ENCODE results near the gene PC. TPM values are rescaled to one million over a fixed set of nuclear protein-coding genes. Genes with fewer than 3 reads are reported as not detected.
A peak's percentile ranks its signal among the peaks of the same experiment; 100 is the strongest.

The PC gene
- total and polyA plus RNA-seq, 9 of the 15 experiments (the other 6 are each of a cell fraction or from before 2014, with no cell fraction given) = 0.94 to 38.0 (median 8.7) TPM

DNA sequence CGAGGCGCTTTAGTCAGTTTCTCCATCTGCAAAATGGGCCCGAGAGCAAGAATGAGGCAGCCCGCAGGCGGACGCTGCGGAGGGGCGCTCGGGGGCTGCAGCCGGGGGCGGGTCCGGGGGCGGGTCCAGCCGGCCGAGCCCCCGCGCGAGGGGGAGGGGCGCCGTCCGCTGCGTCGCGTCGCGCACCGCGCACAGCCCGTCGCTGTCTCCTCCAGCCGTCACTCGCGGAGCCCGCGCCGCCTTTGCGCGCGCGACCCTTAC, 282 bp downstream of the PC start:
- DNase-seq (ENCODE audit: extremely low read depth in 1 of 4, low spot score in 3 of 4) (peak in 3 of 4 experiments; percentile 82 to 90 (median 89)), ATAC-seq (peak; percentile 64), FAIRE-seq (no peak)
- peak overlapping the region; percentile 71; the same call in 2 of the 3 replicates for H3K27ac ChIP-seq (ENCODE audit: extremely low read depth, low read depth, low read length)
- no peaks in the 10 kb centered on the region for H3K9me3 ChIP-seq (replicated peaks; ENCODE audit: control insufficient read depth, insufficient read depth, low read depth, low read length)
- TF ChIP-seq ZNF146 (CRISPR knock-in tag; IDR thresholded peaks at IDR 0.05; ENCODE audit: unreplicated experiment) (no peak), ZBTB7A (IDR thresholded peaks at IDR 0.05; ENCODE audit: borderline replicate concordance, control insufficient read depth, low read depth, low read length) (peak; percentile 90), NCOA4 (IDR thresholded peaks at IDR 0.05; ENCODE audit: partially characterized antibody) (no peak), RBM34 (IDR thresholded peaks at IDR 0.05; ENCODE audit: borderline replicate concordance, insufficient read depth, low read length) (no peak), YBX1 (IDR thresholded peaks at IDR 0.05) (no peak), RBM25 (IDR thresholded peaks at IDR 0.05; ENCODE audit: low read depth, low read length, severe bottlenecking) (peak; percentile 53), ZNF212 (CRISPR knock-in tag; IDR thresholded peaks at IDR 0.05) (no peak), CREM (IDR thresholded peaks at IDR 0.05; ENCODE audit: low read depth) (no peak), PHF20 (IDR thresholded peaks at IDR 0.05; ENCODE audit: partially characterized antibody) (peak; percentile 46), RFX1 (IDR thresholded peaks at IDR 0.05) (no peak), PCBP1 (IDR thresholded peaks at IDR 0.05; ENCODE audit: low read depth, low read length, poor library complexity, severe bottlenecking) (peak; percentile 33), KLF13 (tag; IDR thresholded peaks at IDR 0.05; ENCODE audit: borderline replicate concordance, low read depth) (no peak), TRIM24 (IDR thresholded peaks at IDR 0.05) (no peak), HDAC1 (IDR thresholded peaks at IDR 0.05) (0 out of 4 replicates have a peak, but pooled peaks of 1 of the 2 experiments have one; percentile 13), ZNF23 (CRISPR knock-in tag; IDR thresholded peaks at IDR 0.05) (no peak), NCOA6 (IDR thresholded peaks at IDR 0.05) (no peak; the same call in 1 of the 2 replicates)
- TF ChIP-seq, protein P1, sequence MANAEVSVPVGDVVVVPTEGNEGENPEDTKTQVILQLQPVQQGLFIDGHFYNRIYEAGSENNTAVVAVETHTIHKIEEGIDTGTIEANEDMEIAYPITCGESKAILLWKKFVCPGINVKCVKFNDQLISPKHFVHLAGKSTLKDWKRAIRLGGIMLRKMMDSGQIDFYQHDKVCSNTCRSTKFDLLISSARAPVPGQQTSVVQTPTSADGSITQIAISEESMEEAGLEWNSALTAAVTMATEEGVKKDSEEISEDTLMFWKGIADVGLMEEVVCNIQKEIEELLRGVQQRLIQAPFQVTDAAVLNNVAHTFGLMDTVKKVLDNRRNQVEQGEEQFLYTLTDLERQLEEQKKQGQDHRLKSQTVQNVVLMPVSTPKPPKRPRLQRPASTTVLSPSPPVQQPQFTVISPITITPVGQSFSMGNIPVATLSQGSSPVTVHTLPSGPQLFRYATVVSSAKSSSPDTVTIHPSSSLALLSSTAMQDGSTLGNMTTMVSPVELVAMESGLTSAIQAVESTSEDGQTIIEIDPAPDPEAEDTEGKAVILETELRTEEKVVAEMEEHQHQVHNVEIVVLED (CRISPR knock-in tag; IDR thresholded peaks at IDR 0.05) = peak; percentile 86; the same call in 1 of the 2 replicates
- TF ChIP-seq, protein P2, sequence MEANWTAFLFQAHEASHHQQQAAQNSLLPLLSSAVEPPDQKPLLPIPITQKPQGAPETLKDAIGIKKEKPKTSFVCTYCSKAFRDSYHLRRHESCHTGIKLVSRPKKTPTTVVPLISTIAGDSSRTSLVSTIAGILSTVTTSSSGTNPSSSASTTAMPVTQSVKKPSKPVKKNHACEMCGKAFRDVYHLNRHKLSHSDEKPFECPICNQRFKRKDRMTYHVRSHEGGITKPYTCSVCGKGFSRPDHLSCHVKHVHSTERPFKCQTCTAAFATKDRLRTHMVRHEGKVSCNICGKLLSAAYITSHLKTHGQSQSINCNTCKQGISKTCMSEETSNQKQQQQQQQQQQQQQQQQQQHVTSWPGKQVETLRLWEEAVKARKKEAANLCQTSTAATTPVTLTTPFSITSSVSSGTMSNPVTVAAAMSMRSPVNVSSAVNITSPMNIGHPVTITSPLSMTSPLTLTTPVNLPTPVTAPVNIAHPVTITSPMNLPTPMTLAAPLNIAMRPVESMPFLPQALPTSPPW (CRISPR knock-in tag; IDR thresholded peaks at IDR 0.05) = peak; percentile 74; the same call in 1 of the 2 replicates
- TF ChIP-seq, protein P3, sequence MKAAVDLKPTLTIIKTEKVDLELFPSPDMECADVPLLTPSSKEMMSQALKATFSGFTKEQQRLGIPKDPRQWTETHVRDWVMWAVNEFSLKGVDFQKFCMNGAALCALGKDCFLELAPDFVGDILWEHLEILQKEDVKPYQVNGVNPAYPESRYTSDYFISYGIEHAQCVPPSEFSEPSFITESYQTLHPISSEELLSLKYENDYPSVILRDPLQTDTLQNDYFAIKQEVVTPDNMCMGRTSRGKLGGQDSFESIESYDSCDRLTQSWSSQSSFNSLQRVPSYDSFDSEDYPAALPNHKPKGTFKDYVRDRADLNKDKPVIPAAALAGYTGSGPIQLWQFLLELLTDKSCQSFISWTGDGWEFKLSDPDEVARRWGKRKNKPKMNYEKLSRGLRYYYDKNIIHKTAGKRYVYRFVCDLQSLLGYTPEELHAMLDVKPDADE (conservative IDR thresholded peaks at IDR 0.05; ENCODE audit: control insufficient read depth, low read depth, low read length) = peak; percentile 76; the same call in 1 of the 2 replicates
- TF ChIP-seq, protein P4, sequence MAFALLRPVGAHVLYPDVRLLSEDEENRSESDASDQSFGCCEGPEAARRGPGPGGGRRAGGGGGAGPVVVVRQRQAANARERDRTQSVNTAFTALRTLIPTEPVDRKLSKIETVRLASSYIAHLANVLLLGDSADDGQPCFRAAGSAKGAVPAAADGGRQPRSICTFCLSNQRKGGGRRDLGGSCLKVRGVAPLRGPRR (CRISPR knock-in tag; IDR thresholded peaks at IDR 0.05) = no peak
- BruUV-seq (replicated peaks) = no TSS peak
- in situ Hi-C loops (cut with MboI) (no loop called here), intact Hi-C loops (cut with micrococcal nuclease) (loop anchor here (5.0 kb wide), 1 partner anchor 66 kb away; no protein-coding TSS in a partner anchor)
- peaks cover 8% of the 10 kb centered on the region; the same call in 2 of the 3 replicates for H3K36me3 ChIP-seq (ENCODE audit: control insufficient read depth, insufficient read depth, low read length)
- CTCF ChIA-PET (ENCODE audit: low intra/inter-chr PET ratio) = no interaction called here
- no peaks in the 10 kb centered on the region for H3K27me3 ChIP-seq (ENCODE audit: control insufficient read depth in 2 of 2, insufficient read depth in 2 of 2, low read length in 2 of 2)
- H2AFZ ChIP-seq (ENCODE audit: low read depth, low read length) = peak overlapping the region; percentile 98
- peak overlapping the region; percentile 85 for H3K4me2 ChIP-seq (ENCODE audit: insufficient read depth, low read length)
- H3K4me1 ChIP-seq (replicated peaks in 1 of 2; ENCODE audit: control insufficient read depth in 2 of 2, insufficient read depth in 2 of 2, low read length in 2 of 2) = peaks cover 9 to 19% of the 10 kb centered on the region in 2 experiments
- no peaks in the 10 kb centered on the region for H3K9me1 ChIP-seq (ENCODE audit: control insufficient read depth, insufficient read depth, low read length)
- POLR2A ChIA-PET = interaction anchor here (0.7 to 1.5 kb wide), 5 partner anchors 11 to 627 kb away, joined by 3 to 4 read pairs (median 3); no protein-coding TSS in a partner anchor
- peak overlapping the region; percentile 81 for H3K4me3 ChIP-seq
- no peaks in the 10 kb centered on the region; the same call in 1 of the 2 replicates for H4K20me1 ChIP-seq (replicated peaks; ENCODE audit: control insufficient read depth, insufficient read depth, low read length)
- peaks cover 3% of the 10 kb centered on the region; the same call in 1 of the 3 replicates for H3K79me2 ChIP-seq (ENCODE audit: control insufficient read depth, insufficient read depth, low read length)
- 7% methylated on average over 5 of the region's 40 CpGs for WGBS (ENCODE audit: insufficient coverage, low coverage, missing lambda C conversion rate)
- peak overlapping the region; percentile 59 to 93 for H3K9ac ChIP-seq (ENCODE audit: insufficient read depth in 1 of 2, low read depth in 2 of 2, low read length in 2 of 2)
